Left lung (tissue), 10 donors: Measurements from ENCODE around the gene TMC1. TPM values are rescaled to one million over a fixed set of nuclear protein-coding genes. Genes with fewer than 3 reads are reported as not detected.
"Not testable (repeated sequence)": the region's sequence is repeated elsewhere in the genome, so short reads cannot be mapped to it uniquely, and the experiment has no call there.

ENCODE experiments used
- ATAC-seq: fragments of 200-7000 bp; cut with Tn5 transposase; one replicate; pipeline ENCODE4 v1.9.1; 2020; ENCODE audit warnings: moderate library complexity
- DNase-seq, 4 donors: peaks; one replicate each; pipeline ENCODE4 v3.0.0-alpha.2; 2013 to 2020
- H3K27ac ChIP-seq, 2 donors: fragments of 200-600 bp; sonication (generic) in 1 of 2; one replicate each; pipeline versions ENCODE4 v1.5.0 to v1.8.0; 2020 to 2021
- H3K27me3 ChIP-seq, 2 donors: fragments of 200-600 bp; sonication (generic) in 1 of 2; one replicate each; pipeline versions ENCODE4 v1.5.0 to v1.8.0; 2020 to 2021
- H3K36me3 ChIP-seq, 2 donors: fragments of 200-600 bp; sonication (generic) in 1 of 2; one replicate each; pipeline versions ENCODE4 v1.5.0 to v1.8.0; 2020 to 2021
- H3K4me1 ChIP-seq, 2 donors: fragments of 200-600 bp; one replicate each; pipeline ENCODE4 v1.8.0; 2021
- H3K4me3 ChIP-seq, 2 donors: fragments of 200-600 bp; sonication (generic) in 1 of 2; one replicate each; pipeline versions ENCODE4 v1.5.0 to v1.8.0; 2020 to 2021; ENCODE audit warnings: mild to moderate bottlenecking in 1 of 2
- H3K9me3 ChIP-seq, 2 donors: fragments of 200-600 bp; sonication (generic) in 1 of 2; one replicate each; pipeline versions ENCODE4 v1.5.0 to v1.8.0; 2020 to 2021
- intact Hi-C, 2 donors: fragments of 100-400 bp; cut with DNase I; formaldehyde crosslinking; loops; one replicate each; pipeline versions ENCODE4 v1.11.2 to v1.14.2; 2022
- polyA plus RNA-seq, 6 donors: library from polyadenylated mRNA; unstranded; fragments of 120-200 nt; gene quantifications; one replicate each; pipeline ENCODE4 v1.2.1, GENCODE V29; 2013; ENCODE audit not compliant: insufficient read length in 6 of 6
- total RNA-seq, 2 donors: library from RNA; stranded (reverse); fragmentation: NEBNext Ultra II Directional; extraction: Animal tissue kit (Norgen Biotek cat#: 25700); gene quantifications; one replicate each; pipeline ENCODE4 v1.2.1, GENCODE V29; 2021
- TF ChIP-seq, protein P1 (sequence below), 2 donors: fragments of 200-600 bp; sonication (generic) in 1 of 2; IDR thresholded peaks; one replicate each; pipeline versions ENCODE4 v1.5.0 to v1.8.0; 2021; ENCODE audit warnings: antibody characterized with exemption in 2 of 2
- donor health status: DM: no; HTN: yes; CAD: no.
- donor health status: DM: no; HTN: no; CAD: no.

Gene TMC1
- total and polyA plus RNA-seq, 8 donors = 0.26 to 0.81 (median 0.55) TPM; not detected in 1

DNA sequence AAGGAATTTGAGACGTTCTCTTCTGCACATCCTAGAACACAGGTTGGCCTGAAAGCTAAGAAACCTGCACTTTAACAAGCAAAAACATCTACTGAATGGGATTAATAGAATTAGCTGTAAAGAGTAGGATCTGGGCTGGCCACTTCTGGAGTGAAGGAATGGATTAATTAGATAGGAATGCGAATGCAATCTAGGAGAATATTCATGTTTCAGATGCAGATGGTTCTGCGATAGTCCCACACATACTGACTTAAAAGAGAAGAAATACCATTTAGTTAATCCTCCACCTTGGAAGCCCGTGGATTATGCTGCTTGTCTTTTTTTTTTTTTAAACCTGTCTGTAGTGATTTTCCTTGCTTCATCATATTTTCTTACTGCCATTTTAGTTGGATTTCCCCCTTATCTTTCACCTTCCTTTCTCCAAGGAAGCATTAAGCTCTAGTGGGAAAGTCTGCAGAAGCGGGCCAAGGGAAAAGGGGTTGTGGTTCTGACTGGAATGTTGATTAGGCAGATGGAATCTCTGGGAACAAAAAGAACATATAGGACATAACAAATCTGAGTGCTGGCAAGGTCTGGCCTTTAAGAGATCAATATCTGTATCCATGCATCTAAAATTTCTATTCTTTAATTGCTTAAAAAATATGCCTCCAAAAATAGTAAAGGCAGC, 279.1 kb downstream of the TMC1 start:
- no peaks in the 10 kb centered on the region for H3K27me3 ChIP-seq
- TF ChIP-seq, protein P1, sequence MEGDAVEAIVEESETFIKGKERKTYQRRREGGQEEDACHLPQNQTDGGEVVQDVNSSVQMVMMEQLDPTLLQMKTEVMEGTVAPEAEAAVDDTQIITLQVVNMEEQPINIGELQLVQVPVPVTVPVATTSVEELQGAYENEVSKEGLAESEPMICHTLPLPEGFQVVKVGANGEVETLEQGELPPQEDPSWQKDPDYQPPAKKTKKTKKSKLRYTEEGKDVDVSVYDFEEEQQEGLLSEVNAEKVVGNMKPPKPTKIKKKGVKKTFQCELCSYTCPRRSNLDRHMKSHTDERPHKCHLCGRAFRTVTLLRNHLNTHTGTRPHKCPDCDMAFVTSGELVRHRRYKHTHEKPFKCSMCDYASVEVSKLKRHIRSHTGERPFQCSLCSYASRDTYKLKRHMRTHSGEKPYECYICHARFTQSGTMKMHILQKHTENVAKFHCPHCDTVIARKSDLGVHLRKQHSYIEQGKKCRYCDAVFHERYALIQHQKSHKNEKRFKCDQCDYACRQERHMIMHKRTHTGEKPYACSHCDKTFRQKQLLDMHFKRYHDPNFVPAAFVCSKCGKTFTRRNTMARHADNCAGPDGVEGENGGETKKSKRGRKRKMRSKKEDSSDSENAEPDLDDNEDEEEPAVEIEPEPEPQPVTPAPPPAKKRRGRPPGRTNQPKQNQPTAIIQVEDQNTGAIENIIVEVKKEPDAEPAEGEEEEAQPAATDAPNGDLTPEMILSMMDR (IDR thresholded peaks at IDR 0.05) = no peak
- peaks cover 0 to 14% of the 10 kb centered on the region in 2 donors for H3K9me3 ChIP-seq
- no peak overlapping the region for H3K27ac ChIP-seq
- H3K4me3 ChIP-seq = no peak overlapping the region
- H3K36me3 ChIP-seq = no peaks in the 10 kb centered on the region
- intact Hi-C loops = no loop called here
- no peaks in the 10 kb centered on the region for H3K4me1 ChIP-seq
- ATAC-seq = no peak
- DNase-seq = no peak

DNA sequence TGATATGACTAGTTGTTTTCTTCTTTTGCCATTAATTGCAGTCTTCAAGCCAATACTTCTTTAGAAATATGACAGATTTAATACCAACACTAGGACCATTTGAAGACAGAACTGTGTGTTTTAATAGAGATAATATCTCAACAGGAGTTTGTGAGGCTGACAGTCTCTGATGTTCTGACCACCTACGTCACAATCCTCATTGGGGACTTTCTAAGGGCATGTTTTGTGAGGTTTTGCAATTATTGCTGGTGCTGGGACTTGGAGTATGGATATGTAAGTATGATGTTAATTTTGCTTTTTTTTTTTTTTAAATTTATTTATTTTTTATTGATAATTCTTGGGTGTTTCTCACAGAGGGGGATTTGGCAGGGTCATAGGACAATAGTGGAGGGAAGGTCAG, 283.8 kb downstream of the TMC1 start:
- intact Hi-C loops = no loop called here
- TF ChIP-seq, protein P1 (IDR thresholded peaks at IDR 0.05) = no peak
- ATAC-seq (no peak), DNase-seq (no peak)
- Histone ChIP-seq H3K4me1 (no peaks in the 10 kb centered on the region), H3K36me3 (no peaks in the 10 kb centered on the region), H3K4me3 (no peak overlapping the region), H3K9me3 (no peaks in the 10 kb centered on the region), H3K27ac (no peak overlapping the region), H3K27me3 (no peaks in the 10 kb centered on the region)

DNA sequence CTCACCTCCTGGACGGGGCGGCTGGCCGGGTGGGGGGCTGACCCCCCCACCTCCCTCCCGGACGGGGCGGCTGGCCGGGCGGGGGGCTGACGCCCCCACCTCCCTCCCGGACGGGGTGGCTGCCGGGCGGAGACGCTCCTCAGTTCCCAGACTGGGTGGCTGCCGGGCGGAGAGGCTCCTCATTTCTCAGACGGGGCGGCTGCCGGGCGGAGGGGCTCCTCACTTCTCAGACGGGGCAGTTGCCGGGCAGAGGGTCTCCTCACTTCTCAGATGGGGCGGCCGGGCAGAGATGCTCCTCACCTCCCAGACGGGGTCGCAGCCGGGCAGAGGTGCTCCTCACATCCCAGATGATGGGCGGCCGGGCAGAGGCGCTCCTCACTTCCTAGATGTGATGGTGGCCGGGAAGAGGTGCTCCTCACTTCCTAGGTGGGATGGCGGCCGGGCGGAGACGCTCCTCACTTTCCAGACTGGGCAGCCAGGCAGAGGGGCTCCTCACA, 285.0 kb downstream of the TMC1 start:
- H3K4me1 ChIP-seq, H3K9me3 ChIP-seq, intact Hi-C loops, ATAC-seq, H3K27me3 ChIP-seq, H3K36me3 ChIP-seq, H3K4me3 ChIP-seq, H3K27ac ChIP-seq: not testable (repeated sequence)
- DNase-seq = peak in 1 of 4 donors; percentile 51

DNA sequence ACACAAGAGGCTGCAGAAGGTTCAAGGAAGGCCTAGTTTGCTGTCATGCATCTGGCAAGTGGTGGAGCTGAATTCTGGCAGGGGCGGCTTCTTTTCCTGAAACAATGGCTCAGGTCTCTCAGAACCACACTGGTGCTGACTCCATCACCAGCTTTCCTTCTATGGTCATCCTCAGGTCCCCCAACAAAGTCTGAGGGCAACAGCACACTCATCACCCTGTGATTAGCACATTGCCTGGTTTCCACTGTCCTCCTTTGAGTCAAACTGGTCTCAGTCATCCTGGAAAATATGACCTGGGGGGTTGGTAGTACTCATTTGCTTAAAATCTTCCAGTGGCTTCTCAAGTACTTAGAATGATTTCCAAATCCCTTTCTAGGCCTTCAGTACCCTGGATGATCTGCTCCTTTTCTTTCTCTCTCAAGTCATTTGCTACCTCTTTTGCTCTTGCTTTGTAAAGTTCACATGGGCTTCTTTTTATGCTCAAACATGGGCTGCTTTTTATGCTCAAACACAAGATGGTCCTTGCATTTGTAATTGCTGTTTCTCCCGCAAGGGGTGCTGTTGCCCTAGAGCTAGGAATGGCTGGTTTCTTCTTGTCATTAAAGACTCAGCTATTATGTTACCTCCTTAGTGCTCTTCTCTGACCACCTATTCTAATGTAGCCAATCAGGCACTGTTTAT, 286.5 kb downstream of the TMC1 start:
- TF ChIP-seq, protein P1 (IDR thresholded peaks at IDR 0.05) = no peak

DNA sequence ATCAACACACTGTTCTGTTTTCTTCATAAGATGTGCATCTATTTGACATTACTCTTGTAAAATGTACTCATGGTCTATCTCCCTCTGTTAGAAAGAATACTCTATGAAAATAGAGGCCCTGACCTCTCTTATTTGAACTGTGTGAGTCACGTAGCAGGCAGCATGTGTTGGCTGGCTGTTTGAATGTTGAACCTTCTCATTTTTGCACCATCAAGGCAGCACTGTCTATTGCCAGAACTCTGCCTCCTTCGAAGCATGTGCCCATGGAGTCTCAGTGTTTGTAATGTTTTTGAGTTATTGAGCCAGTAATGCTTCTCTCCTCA, 287.0 kb downstream of the TMC1 start:
- Histone ChIP-seq H3K9me3 (no peaks in the 10 kb centered on the region), H3K4me1 (no peaks in the 10 kb centered on the region), H3K27me3 (no peaks in the 10 kb centered on the region), H3K27ac (no peak overlapping the region), H3K4me3 (no peak overlapping the region), H3K36me3 (no peaks in the 10 kb centered on the region)
- DNase-seq (no peak), ATAC-seq (no peak)
- TF ChIP-seq, protein P1 (IDR thresholded peaks at IDR 0.05) = no peak
- intact Hi-C loops = no loop called here

More for the DNA sequence above, 286.5 kb downstream of the TMC1 start:
- Histone ChIP-seq H3K4me1 (no peaks in the 10 kb centered on the region), H3K9me3 (no peaks in the 10 kb centered on the region), H3K4me3 (no peak overlapping the region), H3K36me3 (no peaks in the 10 kb centered on the region), H3K27ac (no peak overlapping the region), H3K27me3 (no peaks in the 10 kb centered on the region)
- ATAC-seq (no peak), DNase-seq (no peak)
- intact Hi-C loops = no loop called here
